Mesendoderm (in vitro differentiated cells): ENCODE data around the gene AP4B1.
A peak's percentile ranks its signal among the peaks of the same experiment; 100 is the strongest.

Source experiments
- DNase-seq: peaks from one replicate; pipeline ENCODE4 v3.0.0; 2013
- H2AK5ac ChIP-seq: 2 replicates; pipeline ENCODE4 v1.6.1; 2013; ENCODE audit warnings: low read length, inconsistent platforms
- H2BK120ac ChIP-seq: 2 replicates; pipeline ENCODE4 v1.6.1; 2013; ENCODE audit warnings: low read depth, mild to moderate bottlenecking, low read length, moderate library complexity, mixed read lengths
- H2BK15ac ChIP-seq: replicated peaks from 2 replicates; pipeline ENCODE4 v1.6.1; 2013; ENCODE audit warnings: low read depth, mild to moderate bottlenecking, moderate library complexity
- H2BK5ac ChIP-seq: 2 replicates; pipeline ENCODE4 v1.6.1; 2013; ENCODE audit warnings: low read length, inconsistent platforms
- H3K18ac ChIP-seq: 2 replicates; pipeline ENCODE4 v1.6.1; 2013; ENCODE audit warnings: mild to moderate bottlenecking, low read length, mixed read lengths
- H3K23ac ChIP-seq: one replicate; pipeline ENCODE4 v1.6.1; 2013; ENCODE audit warnings: low read length
- H3K27ac ChIP-seq: 2 replicates; pipeline ENCODE4 v1.5.1; 2013; ENCODE audit warnings: low read depth, mild to moderate bottlenecking, inconsistent platforms, low read length, moderate library complexity
- H3K27me3 ChIP-seq: 2 replicates; pipeline ENCODE4 v1.6.1; 2013; ENCODE audit warnings: low read length, control low read depth, mild to moderate bottlenecking, inconsistent platforms; ENCODE audit not compliant: insufficient read depth, poor library complexity
- H3K36me3 ChIP-seq: 2 replicates; pipeline ENCODE4 v1.6.1; 2013; ENCODE audit warnings: low read length, inconsistent platforms; ENCODE audit not compliant: control insufficient read depth, insufficient read depth
- H3K4ac ChIP-seq: one replicate; pipeline ENCODE4 v1.6.1; 2013; ENCODE audit warnings: low read depth, mild to moderate bottlenecking, low read length, moderate library complexity
- H3K4me1 ChIP-seq: 2 replicates; pipeline ENCODE4 v1.6.1; 2013; ENCODE audit warnings: low read depth, low read length, inconsistent platforms; ENCODE audit not compliant: control insufficient read depth
- H3K4me2 ChIP-seq: 2 replicates; pipeline ENCODE4 v1.6.1; 2013; ENCODE audit warnings: low read length
- H3K4me3 ChIP-seq: 2 replicates; pipeline ENCODE4 v1.5.1; 2013; ENCODE audit warnings: mild to moderate bottlenecking, low read length
- H3K56ac ChIP-seq: one replicate; pipeline ENCODE4 v1.6.1; 2013; ENCODE audit warnings: low read length
- H3K79me1 ChIP-seq: 2 replicates; pipeline ENCODE4 v1.6.1; 2013; ENCODE audit warnings: low read length, inconsistent platforms
- H3K79me2 ChIP-seq: 2 replicates; pipeline ENCODE4 v1.6.1; 2013; ENCODE audit warnings: mild to moderate bottlenecking, low read length; ENCODE audit not compliant: control insufficient read depth, insufficient read depth
- H3K9ac ChIP-seq: 2 replicates; pipeline ENCODE4 v1.6.1; 2013; ENCODE audit warnings: low read length, inconsistent platforms
- H4K5ac ChIP-seq: one replicate; pipeline ENCODE4 v1.6.1; 2013; ENCODE audit warnings: low read length
- H4K8ac ChIP-seq: one replicate; pipeline ENCODE4 v1.6.1; 2013; ENCODE audit warnings: low read depth, mild to moderate bottlenecking, control low read depth, low read length, moderate library complexity
- WGBS: extraction: QIAGEN DNeasy Blood & Tissue Kit; methylation state at CpG from one replicate; pipeline ENCODE4 v1.1.7; 2013; ENCODE audit warnings: low lambda C conversion rate, missing lambda C conversion rate; ENCODE audit not compliant: insufficient coverage; ENCODE audit errors: extremely low coverage; 5-methylcytosine and 5-hydroxymethylcytosine counted together

The AP4B1 gene

GRCh38 chr1:113935176-113935575 is 30.6 kb upstream of the AP4B1 start:
- Histone ChIP-seq H4K5ac (no peak overlapping the region), H2BK15ac (no peak overlapping the region), H2AK5ac (no peak overlapping the region), H3K4ac (no peak overlapping the region), H2BK5ac (no peak overlapping the region), H3K27me3 (no peaks in the 10 kb centered on the region), H3K79me2 (peaks cover 48% of the 10 kb centered on the region), H3K79me1 (peaks cover 13% of the 10 kb centered on the region), H3K18ac (no peak overlapping the region), H3K4me2 (no peak overlapping the region), H3K9ac (no peak overlapping the region), H3K36me3 (no peaks in the 10 kb centered on the region), H3K56ac (no peak overlapping the region), H3K4me3 (no peak overlapping the region), H4K8ac (no peak overlapping the region), H3K23ac (no peak overlapping the region), H3K27ac (no peak overlapping the region), H3K4me1 (peaks cover 2% of the 10 kb centered on the region), H2BK120ac (no peak overlapping the region)
- DNase-seq: no peak
- WGBS: no CpG with 5 or more reads among the region's 1 CpG

GRCh38 chr1:113934511-113935055 is 30.0 kb upstream of the AP4B1 start:
- Histone ChIP-seq H4K5ac (no peak overlapping the region), H3K79me2 (peaks cover 50% of the 10 kb centered on the region), H3K56ac (no peak overlapping the region), H3K79me1 (peaks cover 15% of the 10 kb centered on the region), H3K9ac (no peak overlapping the region), H3K4me3 (no peak overlapping the region), H2AK5ac (no peak overlapping the region), H2BK15ac (no peak overlapping the region), H3K27me3 (no peaks in the 10 kb centered on the region), H2BK120ac (no peak overlapping the region), H3K23ac (no peak overlapping the region), H3K4me1 (peaks cover 2% of the 10 kb centered on the region), H3K4ac (no peak overlapping the region), H3K27ac (no peak overlapping the region), H3K36me3 (no peaks in the 10 kb centered on the region), H3K18ac (no peak overlapping the region), H4K8ac (no peak overlapping the region), H2BK5ac (no peak overlapping the region), H3K4me2 (no peak overlapping the region)
- no peak for DNase-seq
- WGBS: no CpG with 5 or more reads among the region's 5 CpGs

GRCh38 chr1:113934006-113934405 is 29.4 kb upstream of the AP4B1 start:
- no peak overlapping the region for H3K4ac ChIP-seq
- peaks cover 47% of the 10 kb centered on the region for H3K79me2 ChIP-seq
- H3K4me1 ChIP-seq: peaks cover 2% of the 10 kb centered on the region

DNA sequence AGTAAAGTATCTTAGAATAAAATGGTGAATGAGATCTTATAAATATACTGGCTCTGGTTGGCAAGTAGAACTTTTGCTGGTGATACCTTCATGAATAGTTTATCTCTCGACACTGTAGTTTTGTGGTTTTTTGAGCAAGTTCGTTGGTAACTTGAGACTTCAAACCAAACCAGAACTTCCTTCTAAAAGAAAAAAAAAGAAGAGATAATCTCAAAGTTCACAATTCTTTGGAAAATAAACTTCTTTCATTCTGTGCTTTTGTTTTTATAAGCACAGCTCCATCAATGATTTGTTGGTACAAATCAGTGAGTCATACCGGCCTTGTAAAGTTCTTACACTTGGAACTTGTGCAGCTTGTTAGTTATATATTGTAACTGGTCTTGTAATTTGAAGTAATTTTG is 26.9 kb upstream of the AP4B1 start:
- H3K79me1 ChIP-seq: peaks cover 10% of the 10 kb centered on the region
- H3K4me2 ChIP-seq: no peak overlapping the region
- no peak overlapping the region for H3K4me3 ChIP-seq
- no peak overlapping the region for H3K4ac ChIP-seq
- no peak overlapping the region for H2BK15ac ChIP-seq
- H4K5ac ChIP-seq: no peak overlapping the region
- no peak overlapping the region for H3K18ac ChIP-seq
- WGBS: no CpG with 5 or more reads among the region's 3 CpGs
- H3K4me1 ChIP-seq: no peaks in the 10 kb centered on the region
- H2BK120ac ChIP-seq: no peak overlapping the region
- no peak overlapping the region for H2AK5ac ChIP-seq
- H3K27ac ChIP-seq: no peak overlapping the region
- H3K9ac ChIP-seq: no peak overlapping the region
- no peaks in the 10 kb centered on the region for H3K27me3 ChIP-seq
- H3K79me2 ChIP-seq: peaks cover 42% of the 10 kb centered on the region
- no peaks in the 10 kb centered on the region for H3K36me3 ChIP-seq
- no peak overlapping the region for H3K56ac ChIP-seq
- DNase-seq: no peak
- no peak overlapping the region for H4K8ac ChIP-seq
- no peak overlapping the region for H3K23ac ChIP-seq
- no peak overlapping the region for H2BK5ac ChIP-seq

More at GRCh38 chr1:113934006-113934405, 29.4 kb upstream of the AP4B1 start:
- Histone ChIP-seq H2BK5ac (no peak overlapping the region), H3K36me3 (no peaks in the 10 kb centered on the region), H4K8ac (no peak overlapping the region), H2BK15ac (no peak overlapping the region), H3K23ac (no peak overlapping the region), H3K9ac (no peak overlapping the region), H3K27ac (no peak overlapping the region), H3K27me3 (no peaks in the 10 kb centered on the region), H2BK120ac (no peak overlapping the region), H3K79me1 (peaks cover 13% of the 10 kb centered on the region), H3K4me3 (no peak overlapping the region), H2AK5ac (no peak overlapping the region), H3K18ac (no peak overlapping the region), H3K56ac (no peak overlapping the region), H3K4me2 (no peak overlapping the region), H4K5ac (no peak overlapping the region)
- DNase-seq: no peak

DNA sequence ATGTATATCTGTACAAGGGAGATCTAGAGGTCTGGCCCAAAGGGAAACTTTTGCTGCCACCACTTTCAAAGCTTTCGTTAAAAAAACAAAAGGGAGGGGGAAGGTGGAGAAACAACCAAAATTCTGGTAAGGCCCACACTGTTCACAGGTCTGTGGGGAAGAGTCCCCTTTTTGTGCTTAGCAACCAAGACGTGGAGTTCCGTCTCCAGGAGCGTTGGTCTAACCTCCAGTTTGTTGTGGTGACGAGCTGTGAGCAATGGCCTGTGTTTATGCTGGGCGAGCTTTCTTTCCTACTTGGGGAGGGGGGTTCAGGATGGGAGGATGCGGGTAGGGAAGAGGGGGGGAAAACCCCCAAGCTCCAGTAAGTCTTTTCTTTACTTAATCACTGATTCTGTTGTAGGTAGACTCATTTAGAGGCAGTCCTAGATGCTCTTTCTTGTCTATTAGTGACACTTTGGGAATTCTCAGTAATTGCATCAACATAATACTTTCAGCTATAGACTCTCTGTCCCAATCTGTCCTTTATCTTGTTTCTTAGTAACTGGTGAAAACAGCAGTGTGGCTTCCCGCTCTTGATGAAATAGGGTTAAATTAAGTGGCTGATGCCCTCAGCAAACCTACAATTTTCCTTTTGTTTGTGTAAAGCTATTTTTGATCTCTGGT is 26.0 kb upstream of the AP4B1 start:
- no peak overlapping the region for H2BK120ac ChIP-seq
- H3K56ac ChIP-seq: peak overlapping the region; percentile 89
- peak overlapping the region; percentile 86 for H3K9ac ChIP-seq
- H3K79me1 ChIP-seq: peaks cover 10% of the 10 kb centered on the region
- peak; percentile 72 for DNase-seq
- H3K18ac ChIP-seq: no peak overlapping the region
- H3K4me3 ChIP-seq: peak overlapping the region; percentile 89
- no peak overlapping the region for H4K8ac ChIP-seq
- peaks cover 40% of the 10 kb centered on the region for H3K79me2 ChIP-seq
- peak overlapping the region; percentile 84 for H3K4me2 ChIP-seq
- H2AK5ac ChIP-seq: no peak overlapping the region
- no CpG with 5 or more reads among the region's 8 CpGs for WGBS
- no peaks in the 10 kb centered on the region for H3K27me3 ChIP-seq
- H2BK5ac ChIP-seq: no peak overlapping the region
- no peak overlapping the region for H4K5ac ChIP-seq
- H3K4me1 ChIP-seq: no peaks in the 10 kb centered on the region
- H3K36me3 ChIP-seq: no peaks in the 10 kb centered on the region
- no peak overlapping the region for H3K4ac ChIP-seq
- no peak overlapping the region for H3K27ac ChIP-seq
- no peak overlapping the region for H3K23ac ChIP-seq
- no peak overlapping the region for H2BK15ac ChIP-seq
